ENCODE data around the gene RSPH6A.

GRCh38 chr19:45823182-45823581 lies 8.1 kb upstream of the RSPH6A start:
- TF ChIP-seq, protein P1, sequence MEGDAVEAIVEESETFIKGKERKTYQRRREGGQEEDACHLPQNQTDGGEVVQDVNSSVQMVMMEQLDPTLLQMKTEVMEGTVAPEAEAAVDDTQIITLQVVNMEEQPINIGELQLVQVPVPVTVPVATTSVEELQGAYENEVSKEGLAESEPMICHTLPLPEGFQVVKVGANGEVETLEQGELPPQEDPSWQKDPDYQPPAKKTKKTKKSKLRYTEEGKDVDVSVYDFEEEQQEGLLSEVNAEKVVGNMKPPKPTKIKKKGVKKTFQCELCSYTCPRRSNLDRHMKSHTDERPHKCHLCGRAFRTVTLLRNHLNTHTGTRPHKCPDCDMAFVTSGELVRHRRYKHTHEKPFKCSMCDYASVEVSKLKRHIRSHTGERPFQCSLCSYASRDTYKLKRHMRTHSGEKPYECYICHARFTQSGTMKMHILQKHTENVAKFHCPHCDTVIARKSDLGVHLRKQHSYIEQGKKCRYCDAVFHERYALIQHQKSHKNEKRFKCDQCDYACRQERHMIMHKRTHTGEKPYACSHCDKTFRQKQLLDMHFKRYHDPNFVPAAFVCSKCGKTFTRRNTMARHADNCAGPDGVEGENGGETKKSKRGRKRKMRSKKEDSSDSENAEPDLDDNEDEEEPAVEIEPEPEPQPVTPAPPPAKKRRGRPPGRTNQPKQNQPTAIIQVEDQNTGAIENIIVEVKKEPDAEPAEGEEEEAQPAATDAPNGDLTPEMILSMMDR (conservative IDR thresholded peaks at IDR 0.05 in 1 of 2, IDR thresholded peaks at IDR 0.05 in 1 of 2; ENCODE audit: extremely low read depth in 1 of 2, insufficient read depth in 1 of 2, low read depth in 1 of 2, low read length in 2 of 2) = no peak
- TF ChIP-seq EZH2 (IDR thresholded peaks at IDR 0.05; ENCODE audit: borderline replicate concordance, low read length) = no peak
